Hindlimb muscle (tissue), 1 donor: ENCODE data around the gene SEMA4G. TPM values are rescaled to one million over a fixed set of nuclear protein-coding genes. Genes with fewer than 3 reads are reported as not detected.

Source experiments
- DNase-seq: peaks from one replicate; pipeline ENCODE4 v3.0.0-alpha.2; 2013
- polyA plus RNA-seq: library from polyadenylated mRNA; unstranded; fragments of 120-200 nt; gene quantifications from one replicate; pipeline ENCODE4 v1.2.1, GENCODE V29; 2013; ENCODE audit not compliant: insufficient read length

Gene SEMA4G
- polyA plus RNA-seq, 1 donor: 7.3 TPM

GRCh38 chr10:100988166-100988565 lies 18.9 kb downstream of the SEMA4G start:
- no peak for DNase-seq

- no peak for DNase-seq
Observed at GRCh38 chr10:100989088-100989487, 19.8 kb downstream of the SEMA4G start.

GRCh38 chr10:100993986-100994708 lies 24.8 kb downstream of the SEMA4G start:
- DNase-seq: peak; percentile 51

GRCh38 chr10:100995181-100995580 lies 25.9 kb downstream of the SEMA4G start:
- DNase-seq: no peak

GRCh38 chr10:100996678-100997359 lies 27.5 kb downstream of the SEMA4G start:
- DNase-seq: peak; percentile 23

- DNase-seq: peak; percentile 69
Observed at GRCh38 chr10:100997360-100998182, 28.3 kb downstream of the SEMA4G start.

GRCh38 chr10:100998183-100998990 lies 29.1 kb downstream of the SEMA4G start:
- DNase-seq: peak; percentile 88

GRCh38 chr10:100998991-100999741 lies 29.9 kb downstream of the SEMA4G start:
- peak; percentile 92 for DNase-seq

GRCh38 chr10:100999742-101000126 lies 30.4 kb downstream of the SEMA4G start, which contains the start of gene LZTS2:
LZTS2 (plus strand) TSS chr10:100999808; CDS start chr10:101002539, 2,731 bp downstream.
- DNase-seq: no peak

GRCh38 chr10:101000127-101000914 lies 31.0 kb downstream of the SEMA4G start:
- DNase-seq: peak; percentile 52

- peak; percentile 91 for DNase-seq
Observed at GRCh38 chr10:101000915-101001658, 31.8 kb downstream of the SEMA4G start.

- DNase-seq: no peak
Observed at GRCh38 chr10:101001659-101002035, 32.3 kb downstream of the SEMA4G start.

- no peak for DNase-seq
Observed at GRCh38 chr10:101002456-101002855, 33.2 kb downstream of the SEMA4G start.

GRCh38 chr10:101003639-101004206 lies 34.4 kb downstream of the SEMA4G start:
- DNase-seq: no peak

- DNase-seq: no peak
Observed at GRCh38 chr10:101005361-101005760, 36.1 kb downstream of the SEMA4G start.

- no peak for DNase-seq
Observed at GRCh38 chr10:101005869-101006567, 36.7 kb downstream of the SEMA4G start.

- peak; percentile 64 for DNase-seq
Observed at GRCh38 chr10:101006593-101007098, 37.3 kb downstream of the SEMA4G start.

- no peak for DNase-seq
Observed at GRCh38 chr10:101007099-101007711, 37.9 kb downstream of the SEMA4G start.
